HG02970 (cell line): ENCODE results near the gene ARSG.
"Not testable (repeated sequence)": the region's sequence is repeated elsewhere in the genome, so short reads cannot be mapped to it uniquely, and the experiment has no call there.

Experiments
- ATAC-seq: cut with Tn5 transposase; IDR thresholded peaks from one replicate; pipeline ENCODE4 v1.9.1; 2021; ENCODE audit warnings: mild to moderate bottlenecking, moderate library complexity, moderate number of reproducible peaks; ENCODE audit not compliant: unreplicated experiment, low FRiP score

Gene ARSG

GRCh38 chr17:68302666-68303065 lies 11.4 kb downstream of the ARSG start:
- ATAC-seq, result no peak

DNA sequence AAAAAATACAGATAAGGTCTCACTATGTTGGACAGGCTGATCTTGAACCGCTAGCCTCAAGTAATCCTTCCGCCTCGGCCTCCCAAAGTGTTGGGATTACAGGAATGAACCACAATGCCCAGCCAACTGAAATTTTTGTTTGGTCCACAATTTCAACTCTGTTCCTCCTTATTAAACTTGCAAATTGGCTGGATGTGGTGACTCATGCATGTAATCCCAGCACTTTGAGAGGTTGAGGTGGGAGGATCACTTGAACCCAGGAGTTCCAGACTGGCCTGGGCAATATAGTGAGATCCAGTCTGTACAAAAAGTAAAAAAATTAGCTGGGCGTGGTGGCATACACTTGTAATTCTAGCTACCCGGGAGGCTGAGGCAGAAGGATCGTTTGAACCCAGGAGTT lies 13.4 kb downstream of the ARSG start:
- no peak for ATAC-seq

GRCh38 chr17:68305142-68305541 lies 13.8 kb downstream of the ARSG start:
- ATAC-seq, result no peak

DNA sequence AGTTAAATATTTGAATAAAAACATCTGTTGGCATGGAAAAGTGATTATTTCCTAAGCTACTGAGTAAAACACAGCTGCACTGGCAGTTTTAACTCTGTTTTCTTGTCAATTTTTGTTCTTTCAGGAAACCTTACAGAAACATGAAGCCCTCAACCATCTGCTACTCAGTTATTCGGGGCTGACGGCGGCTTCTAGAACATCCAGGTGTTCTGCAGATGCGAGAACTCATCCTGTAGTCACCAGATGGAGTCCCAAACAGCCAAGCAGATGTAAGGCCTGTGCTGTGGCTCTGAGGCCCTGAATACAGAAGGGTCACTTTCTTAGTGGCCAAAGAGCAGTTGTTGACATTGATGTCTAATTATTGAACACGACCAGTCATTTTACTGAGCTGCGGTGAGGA lies 15.5 kb downstream of the ARSG start:
- ATAC-seq, result no peak

DNA sequence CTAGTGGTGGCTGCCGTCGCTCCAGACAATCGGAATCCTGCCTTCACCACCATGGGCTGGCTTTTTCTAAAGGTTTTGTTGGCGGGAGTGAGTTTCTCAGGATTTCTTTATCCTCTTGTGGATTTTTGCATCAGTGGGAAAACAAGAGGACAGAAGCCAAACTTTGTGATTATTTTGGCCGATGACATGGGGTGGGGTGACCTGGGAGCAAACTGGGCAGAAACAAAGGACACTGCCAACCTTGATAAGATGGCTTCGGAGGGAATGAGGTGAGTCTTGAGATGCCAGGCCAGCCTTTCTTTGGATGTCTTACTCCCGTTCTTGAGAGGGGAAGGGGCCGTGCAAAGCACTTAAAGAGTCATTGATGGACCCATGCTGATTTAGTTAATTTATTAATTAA lies 16.1 kb downstream of the ARSG start:
- ATAC-seq, result no peak

DNA sequence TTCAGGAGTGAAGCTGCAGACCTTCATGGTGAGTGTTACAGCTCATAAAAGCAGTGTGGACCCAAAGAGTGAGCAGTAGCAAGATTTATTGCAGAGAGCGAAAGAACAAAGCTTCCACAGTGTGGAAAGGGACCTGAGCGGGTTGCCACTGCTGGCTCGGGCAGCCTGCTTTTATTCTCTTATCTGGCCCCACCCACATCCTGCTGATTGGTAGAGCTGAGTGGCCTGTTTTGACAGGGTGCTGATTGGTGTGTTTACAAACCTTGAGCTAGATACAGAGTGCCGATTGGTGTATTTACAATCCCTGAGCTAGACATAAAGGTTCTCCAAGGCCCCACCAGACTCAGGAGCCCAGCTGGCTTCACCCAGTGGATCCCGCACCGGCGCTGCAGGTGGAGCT lies 17.2 kb downstream of the ARSG start:
- not testable (repeated sequence) for ATAC-seq

- ATAC-seq, result not testable (repeated sequence)
Measured at GRCh38 chr17:68309066-68309670, 17.9 kb downstream of the ARSG start.

- ATAC-seq, result no peak
Measured at GRCh38 chr17:68310152-68310551, 18.9 kb downstream of the ARSG start.

DNA sequence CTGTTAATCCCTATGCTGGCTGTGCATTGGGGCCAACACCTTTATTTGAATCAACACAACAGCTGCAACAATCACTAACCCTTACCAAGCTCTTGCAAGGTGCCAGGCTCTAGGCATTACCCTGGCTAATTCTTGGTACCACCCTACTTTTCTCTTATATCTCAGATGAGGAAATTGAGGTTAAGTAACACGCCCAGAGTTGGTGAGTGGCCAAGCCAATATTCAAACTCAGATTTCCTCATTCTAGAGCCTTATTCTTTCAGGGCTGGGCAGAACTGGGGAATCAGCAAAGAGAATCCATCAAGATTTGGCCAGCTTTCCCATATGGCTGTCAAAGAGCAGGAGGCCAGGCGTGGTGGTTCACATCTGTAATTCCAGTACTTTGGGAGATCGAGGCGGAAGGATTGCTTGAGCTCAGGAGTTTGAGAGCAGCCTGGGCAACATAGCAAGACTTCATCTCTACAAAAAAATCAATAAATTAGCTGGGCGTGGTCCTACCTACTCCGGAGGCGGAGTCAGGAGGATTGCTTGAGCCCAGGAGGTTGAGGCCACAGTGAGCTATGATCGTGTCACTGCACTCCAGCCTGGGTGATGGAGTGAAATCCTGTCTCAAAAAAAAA lies 23.7 kb downstream of the ARSG start:
- no peak for ATAC-seq

GRCh38 chr17:68315930-68316329 lies 24.6 kb downstream of the ARSG start:
- no peak for ATAC-seq

DNA sequence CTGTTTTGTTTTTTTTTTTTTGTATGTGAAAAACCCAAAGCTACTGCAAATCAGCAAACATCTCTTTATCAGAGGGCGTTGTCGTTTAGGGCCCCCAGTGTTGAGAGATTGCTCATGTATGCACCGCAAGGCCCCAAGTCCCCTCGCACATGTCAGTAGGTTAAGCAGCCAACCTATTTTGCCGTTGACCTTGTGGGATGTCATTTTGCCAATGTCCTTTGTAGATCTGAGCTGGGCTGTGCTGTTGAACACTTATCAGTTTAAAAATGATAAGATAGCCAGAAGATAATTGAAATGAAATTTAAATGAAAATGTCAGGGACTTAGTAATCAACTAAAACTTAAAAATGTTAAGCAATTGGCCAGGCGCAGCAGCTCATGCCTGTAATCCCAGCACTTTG lies 26.2 kb downstream of the ARSG start:
- ATAC-seq, result no peak

DNA sequence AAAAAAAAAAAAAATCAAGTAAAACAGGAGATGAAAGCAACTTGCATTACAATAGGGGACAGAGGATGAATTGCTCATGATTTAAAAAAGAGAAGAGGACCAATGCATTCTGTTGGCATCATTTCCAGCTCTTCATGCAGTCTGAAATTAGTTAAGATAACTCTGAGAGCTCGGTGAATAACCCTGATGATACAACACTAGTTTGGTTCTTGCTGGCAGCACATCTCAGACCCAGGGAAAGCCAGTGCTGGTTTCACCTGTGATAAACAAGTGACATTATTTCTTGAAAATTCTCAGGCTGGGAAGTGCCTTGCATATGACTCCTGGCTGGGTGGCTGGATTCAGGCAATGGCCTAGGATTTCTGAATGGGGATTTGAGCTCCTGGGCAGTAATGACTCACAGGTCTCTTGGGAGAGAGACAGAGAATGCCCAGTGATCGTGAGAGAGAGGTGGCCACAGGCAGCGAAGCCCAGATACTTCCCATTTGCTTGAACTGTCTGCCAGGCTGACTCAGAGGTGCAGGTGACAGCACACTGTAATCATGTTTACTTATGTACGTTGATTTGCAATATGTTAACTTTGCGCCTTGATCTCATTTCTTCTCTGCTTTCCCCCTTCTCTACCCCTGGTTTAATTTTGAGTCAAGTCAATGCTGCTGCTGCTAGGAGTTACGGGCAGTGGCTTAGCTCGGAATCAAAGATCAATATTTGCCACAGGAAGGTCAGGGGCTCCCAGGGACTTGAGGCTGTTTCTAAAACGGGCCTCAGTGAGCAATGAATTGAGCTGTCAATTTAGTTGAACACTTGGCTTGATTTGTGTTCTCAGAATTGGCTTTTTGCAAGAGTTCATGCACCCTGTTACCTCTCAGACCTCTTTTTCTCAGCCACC lies 27.1 kb downstream of the ARSG start:
- no peak for ATAC-seq

DNA sequence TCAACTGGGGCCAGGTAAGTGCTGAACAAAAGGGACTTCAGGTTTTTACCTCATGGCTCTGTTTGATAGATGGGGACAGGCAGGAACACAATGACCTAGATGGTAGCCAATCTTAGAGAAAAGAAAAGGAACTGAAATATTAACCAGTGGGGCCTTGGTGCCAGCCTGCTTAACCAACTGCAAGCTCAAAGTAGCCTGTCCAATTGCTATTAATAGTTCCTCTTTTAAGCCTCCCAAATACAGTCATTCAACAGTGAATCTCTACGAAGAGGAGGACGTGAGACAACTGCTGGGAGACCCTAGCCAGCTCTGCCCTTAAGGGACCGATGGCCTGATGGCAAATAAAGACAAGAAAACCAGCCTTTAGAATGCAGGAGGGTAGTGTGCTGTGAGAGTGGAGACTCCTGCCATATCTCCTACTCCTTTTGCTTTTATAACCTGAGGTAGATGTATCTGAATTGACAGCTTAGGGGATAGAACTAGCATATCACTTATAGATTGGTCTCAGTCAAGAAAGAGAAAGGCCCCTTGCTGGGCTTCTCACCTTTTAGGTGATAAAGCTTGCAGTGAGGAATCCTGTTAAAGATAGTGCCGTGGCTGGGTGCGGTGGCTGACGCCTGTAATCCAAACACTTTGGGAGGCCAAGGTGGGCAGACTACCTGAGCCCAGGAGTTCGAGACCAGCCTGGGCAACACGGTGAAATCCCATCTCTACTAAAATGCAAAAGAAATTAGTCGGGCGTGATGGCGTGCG lies 28.3 kb downstream of the ARSG start:
- no peak for ATAC-seq

- no peak for ATAC-seq
Measured at GRCh38 chr17:68320311-68320865, 29.1 kb downstream of the ARSG start.

GRCh38 chr17:68320943-68321555 lies 29.8 kb downstream of the ARSG start:
- no peak for ATAC-seq

- no peak for ATAC-seq
Measured at GRCh38 chr17:68321556-68321954, 30.3 kb downstream of the ARSG start.

DNA sequence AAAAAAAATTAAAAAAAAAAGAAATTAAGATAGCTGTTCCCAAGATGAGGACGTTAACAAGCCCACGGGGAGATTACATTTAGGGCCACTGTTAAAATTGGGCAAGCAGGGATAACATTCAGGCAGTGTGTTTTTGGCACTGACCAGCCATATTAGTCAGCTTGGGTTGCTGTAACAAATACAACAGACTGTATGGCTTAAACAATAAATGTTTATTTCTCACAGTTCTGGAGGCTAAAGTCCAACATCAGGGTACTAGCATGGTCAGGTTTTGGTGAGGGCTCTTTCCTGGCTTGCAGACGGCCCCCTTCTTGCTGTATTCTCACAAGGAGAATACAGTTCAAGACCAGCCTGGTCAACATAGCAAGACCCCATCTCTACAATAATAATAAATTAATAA lies 31.3 kb downstream of the ARSG start:
- no peak for ATAC-seq

DNA sequence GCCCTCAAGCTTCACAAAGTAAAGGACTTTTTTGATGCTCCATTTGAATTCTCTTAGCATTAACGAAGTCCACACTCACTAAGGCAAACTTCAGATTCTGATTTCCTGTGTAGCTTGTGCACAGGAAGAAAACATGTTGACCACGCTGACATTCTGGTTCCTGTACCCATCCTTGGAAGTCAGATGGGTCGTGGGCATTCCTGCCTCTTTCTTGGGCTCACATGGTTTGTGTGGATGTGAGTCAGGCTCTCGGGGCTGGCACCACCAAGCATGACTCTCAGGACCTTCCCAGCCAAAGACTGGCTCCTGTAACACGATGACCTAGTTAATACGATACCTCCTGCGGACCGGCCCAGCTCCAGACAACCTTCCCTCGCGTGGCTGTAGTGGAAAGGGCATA lies 32.8 kb downstream of the ARSG start:
- no peak for ATAC-seq

DNA sequence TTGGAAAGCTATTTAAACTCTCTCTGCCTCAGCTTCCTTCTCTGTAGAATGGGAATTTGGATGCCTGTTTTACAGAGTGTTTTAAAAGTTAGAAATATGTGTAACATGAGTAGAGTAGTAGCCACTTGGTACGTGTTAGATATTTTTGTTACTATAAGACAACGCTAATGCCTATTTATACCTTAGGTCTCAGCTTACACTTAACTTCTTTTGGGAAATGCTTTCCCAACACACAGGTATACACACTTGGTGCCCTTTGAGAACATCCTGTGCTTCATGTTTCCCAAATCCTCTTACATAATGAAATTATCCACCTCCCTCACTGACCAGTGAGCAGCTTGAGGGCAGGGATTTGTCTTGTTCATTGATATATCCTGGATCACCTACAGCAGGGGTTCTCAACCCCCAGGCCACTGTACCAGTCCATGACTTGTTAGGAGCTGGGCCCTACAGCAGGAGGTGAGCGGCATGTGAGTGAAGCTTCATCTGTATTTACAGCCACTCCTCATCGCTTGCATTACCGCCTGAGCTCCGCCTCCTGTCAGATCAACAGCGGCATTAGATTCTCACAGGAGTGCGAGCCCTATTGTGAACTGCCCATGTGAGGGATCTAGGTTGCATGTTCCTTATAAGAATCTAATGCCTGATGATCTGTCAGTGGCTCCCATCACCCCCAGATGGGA lies 33.5 kb downstream of the ARSG start:
- no peak for ATAC-seq

DNA sequence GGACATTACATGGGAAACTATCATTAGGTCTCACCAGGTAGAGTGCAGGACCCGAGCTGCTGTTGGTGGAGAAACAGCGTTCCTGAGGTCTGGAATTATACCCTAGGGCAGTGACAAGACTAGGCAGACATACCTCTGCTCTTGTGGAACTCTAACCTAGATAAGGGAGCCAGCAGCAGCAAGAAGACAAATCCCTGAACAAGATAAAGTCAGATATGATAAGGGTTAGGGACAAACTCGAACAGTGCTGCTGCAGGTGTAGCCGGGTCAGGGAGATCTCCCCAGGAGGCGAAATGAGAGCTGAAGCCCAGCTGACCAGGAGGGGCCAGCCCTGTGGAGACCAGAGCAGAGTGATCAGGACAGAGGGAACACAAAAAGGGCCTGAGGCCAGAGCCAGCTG lies 34.7 kb downstream of the ARSG start:
- no peak for ATAC-seq
